ENCODE measurements around the gene PTK6.

GRCh38 chr20:63507083-63507743 lies 30.0 kb downstream of the PTK6 start:
- TF ChIP-seq, protein P1, sequence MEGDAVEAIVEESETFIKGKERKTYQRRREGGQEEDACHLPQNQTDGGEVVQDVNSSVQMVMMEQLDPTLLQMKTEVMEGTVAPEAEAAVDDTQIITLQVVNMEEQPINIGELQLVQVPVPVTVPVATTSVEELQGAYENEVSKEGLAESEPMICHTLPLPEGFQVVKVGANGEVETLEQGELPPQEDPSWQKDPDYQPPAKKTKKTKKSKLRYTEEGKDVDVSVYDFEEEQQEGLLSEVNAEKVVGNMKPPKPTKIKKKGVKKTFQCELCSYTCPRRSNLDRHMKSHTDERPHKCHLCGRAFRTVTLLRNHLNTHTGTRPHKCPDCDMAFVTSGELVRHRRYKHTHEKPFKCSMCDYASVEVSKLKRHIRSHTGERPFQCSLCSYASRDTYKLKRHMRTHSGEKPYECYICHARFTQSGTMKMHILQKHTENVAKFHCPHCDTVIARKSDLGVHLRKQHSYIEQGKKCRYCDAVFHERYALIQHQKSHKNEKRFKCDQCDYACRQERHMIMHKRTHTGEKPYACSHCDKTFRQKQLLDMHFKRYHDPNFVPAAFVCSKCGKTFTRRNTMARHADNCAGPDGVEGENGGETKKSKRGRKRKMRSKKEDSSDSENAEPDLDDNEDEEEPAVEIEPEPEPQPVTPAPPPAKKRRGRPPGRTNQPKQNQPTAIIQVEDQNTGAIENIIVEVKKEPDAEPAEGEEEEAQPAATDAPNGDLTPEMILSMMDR (IDR thresholded peaks at IDR 0.05; ENCODE audit: low read length) = no peak
- TF ChIP-seq EZH2 (optimal IDR thresholded peaks at IDR 0.05; ENCODE audit: low read depth, low read length) = no peak
- no peak for TF ChIP-seq EZH2phosphoT487 (IDR thresholded peaks at IDR 0.05; ENCODE audit: low read length)

All from MM.1S (cell line).